ENCODE measurements around the gene AANAT. TPM values are rescaled to one million over a fixed set of nuclear protein-coding genes. Genes with fewer than 3 reads are reported as not detected.

Gene AANAT
- total and polyA plus RNA-seq, 4 donors = 0.10 to 0.31 TPM; not detected in 2

DNA sequence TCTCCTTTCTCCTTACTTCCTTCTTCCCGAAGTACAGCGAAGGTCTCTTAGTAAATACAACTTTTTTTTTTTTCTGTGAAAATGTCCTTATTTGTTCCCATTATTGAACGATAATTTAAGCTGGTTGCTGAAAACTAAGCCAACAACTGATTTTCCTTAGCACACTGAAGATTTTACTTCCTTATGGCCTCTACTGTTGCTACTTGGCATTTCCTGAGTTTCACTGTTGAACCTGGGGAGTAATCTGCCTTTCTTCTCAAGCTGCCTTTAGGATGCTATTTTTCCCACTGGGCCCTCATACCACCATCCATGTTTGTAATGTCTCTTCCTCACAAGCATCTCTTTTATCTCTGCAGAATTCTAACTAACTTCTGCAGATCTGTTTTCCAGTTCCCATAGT lies 40.5 kb upstream of the AANAT start:
- H3K27me3 ChIP-seq (ENCODE audit: control insufficient read depth in 3 of 3, insufficient read depth in 3 of 3, low read length in 2 of 3) = no peaks in the 10 kb centered on the region
- no peak overlapping the region for H3K4me3 ChIP-seq
- no peak overlapping the region for H3K27ac ChIP-seq (ENCODE audit: low read depth in 1 of 2, low read length in 1 of 2)
- H3K9ac ChIP-seq (ENCODE audit: insufficient read depth in 1 of 2, low read length in 2 of 2) = no peak overlapping the region
- ATAC-seq (ENCODE audit: insufficient read depth, low FRiP score) (no peak), DNase-seq (no peak)
- H3K9me3 ChIP-seq (ENCODE audit: control insufficient read depth in 4 of 4, insufficient read depth in 3 of 4, low read length in 3 of 4) = no peaks in the 10 kb centered on the region
- no peaks in the 10 kb centered on the region for H3K36me3 ChIP-seq (ENCODE audit: control insufficient read depth in 4 of 4, insufficient read depth in 4 of 4, low read length in 4 of 4)
- peaks cover 0 to 32% (median 7%) of the 10 kb centered on the region in 5 donors for H3K4me1 ChIP-seq (ENCODE audit: control insufficient read depth in 5 of 5, insufficient read depth in 5 of 5, low read length in 5 of 5)
- WGBS, 2 donors = 75 to 84% methylated on average over 3 of the region's 3 CpGs
- TF ChIP-seq CTCF (IDR thresholded peaks at IDR 0.05; ENCODE audit: control extremely low read depth, extremely low read depth) = no peak

GRCh38 chr17:76427501-76428231 lies 39.7 kb upstream of the AANAT start:
- DNase-seq (peak; percentile 51 to 66 (median 58)), ATAC-seq (ENCODE audit: insufficient read depth, low FRiP score) (no peak)
- no peaks in the 10 kb centered on the region for H3K9me3 ChIP-seq (ENCODE audit: control insufficient read depth in 4 of 4, insufficient read depth in 3 of 4, low read length in 3 of 4)
- H3K27ac ChIP-seq (ENCODE audit: low read depth in 1 of 2, low read length in 1 of 2) = peak overlapping the region in 1 of 2 donors; percentile 24
- no peaks in the 10 kb centered on the region for H3K36me3 ChIP-seq (ENCODE audit: control insufficient read depth in 4 of 4, insufficient read depth in 4 of 4, low read length in 4 of 4)
- 59 to 75% methylated on average over 8 of the region's 8 CpGs for WGBS, 2 donors
- peaks cover 4 to 36% (median 7%) of the 10 kb centered on the region in 5 donors for H3K4me1 ChIP-seq (ENCODE audit: control insufficient read depth in 5 of 5, insufficient read depth in 5 of 5, low read length in 5 of 5)
- no peaks in the 10 kb centered on the region for H3K27me3 ChIP-seq (ENCODE audit: control insufficient read depth in 3 of 3, insufficient read depth in 3 of 3, low read length in 2 of 3)
- TF ChIP-seq CTCF (IDR thresholded peaks at IDR 0.05; ENCODE audit: control extremely low read depth, extremely low read depth) = no peak
- no peak overlapping the region for H3K4me3 ChIP-seq
- H3K9ac ChIP-seq (ENCODE audit: insufficient read depth in 1 of 2, low read length in 2 of 2) = no peak overlapping the region

- ATAC-seq (ENCODE audit: insufficient read depth, low FRiP score) (no peak), DNase-seq (no peak)
- whole genome bisulfite sequencing, 2 donors = 88 to 92% methylated on average over 1 of the region's 1 CpG
- H3K27ac ChIP-seq (ENCODE audit: low read depth in 1 of 2, low read length in 1 of 2) = no peak overlapping the region
- no peak overlapping the region for H3K9ac ChIP-seq (ENCODE audit: insufficient read depth in 1 of 2, low read length in 2 of 2)
- no peaks in the 10 kb centered on the region for H3K27me3 ChIP-seq (ENCODE audit: control insufficient read depth in 3 of 3, insufficient read depth in 3 of 3, low read length in 2 of 3)
- H3K9me3 ChIP-seq (ENCODE audit: control insufficient read depth in 4 of 4, insufficient read depth in 3 of 4, low read length in 3 of 4) = no peaks in the 10 kb centered on the region
- H3K4me1 ChIP-seq (ENCODE audit: control insufficient read depth in 5 of 5, insufficient read depth in 5 of 5, low read length in 5 of 5) = peaks cover 4 to 34% (median 7%) of the 10 kb centered on the region in 5 donors
- no peak for TF ChIP-seq CTCF (IDR thresholded peaks at IDR 0.05; ENCODE audit: control extremely low read depth, extremely low read depth)
- no peak overlapping the region for H3K4me3 ChIP-seq
- H3K36me3 ChIP-seq (ENCODE audit: control insufficient read depth in 4 of 4, insufficient read depth in 4 of 4, low read length in 4 of 4) = no peaks in the 10 kb centered on the region
Measured at GRCh38 chr17:76428511-76428910, 38.9 kb upstream of the AANAT start.

Measured in lung (tissue), 12 donors.